ENCODE measurements around the gene TWF2. TPM values are rescaled to one million over a fixed set of nuclear protein-coding genes. Genes with fewer than 3 reads are reported as not detected.

Gene TWF2
- total and polyA plus RNA-seq, 2 of the 13 experiments (the other 11 are each of a cell fraction or from before 2014, with no cell fraction given), result 45.5 to 108 TPM

GRCh38 chr3:52185837-52186236, 53.1 kb downstream of the TWF2 start:
- TF ChIP-seq ZHX2 (IDR thresholded peaks at IDR 0.05; ENCODE audit: low read depth) (no peak), ZHX2 (CRISPR knock-in tag; IDR thresholded peaks at IDR 0.05; ENCODE audit: borderline replicate concordance) (no peak), ZNF883 (CRISPR knock-in tag; IDR thresholded peaks at IDR 0.05; ENCODE audit: not compliant biosample characterization) (no peak), GTF3A (CRISPR knock-in tag; conservative IDR thresholded peaks at IDR 0.05) (no peak), MAX (IDR thresholded peaks at IDR 0.05) (no peak), ZKSCAN1 (IDR thresholded peaks at IDR 0.05; ENCODE audit: low read length) (no peak), HOXA7 (CRISPR knock-in tag; IDR thresholded peaks at IDR 0.05) (no peak)
- ChIA-PET POLR2A (interaction anchor here (0.6 to 1.6 kb wide), 5 partner anchors 9 to 686 kb away, joined by 3 to 4 read pairs (median 3); partner anchors contain the start of gene DCAF1), CTCF (ENCODE audit: low intra/inter-chr PET ratio, low total read pairs) (no interaction called here)
- intact Hi-C loops (cut with micrococcal nuclease; ENCODE audit: unreplicated experiment) (no loop called here), in situ Hi-C loops (cut with HindIII; ENCODE audit: extremely low pct_ligation_motif_present, low pct_unique_long_range_greater_than_20kb) (no loop called here)
- BruUV-seq (replicated peaks), result no TSS peak
- H3K4me2 ChIP-seq (ENCODE audit: low read depth, low read length), result no peak overlapping the region
- H3K4me1 ChIP-seq (ENCODE audit: insufficient read depth, low read length), result peaks cover 92% of the 10 kb centered on the region
- DNase-seq (ENCODE audit: low spot score), result no peak
- no peaks in the 10 kb centered on the region for H3K9me3 ChIP-seq (ENCODE audit: low read length)
- no peak overlapping the region for H2AFZ ChIP-seq (ENCODE audit: low read length)
- FAIRE-seq, result no peak
- H3K36me3 ChIP-seq (replicated peaks in 1 of 2; ENCODE audit: control insufficient read depth in 1 of 2, insufficient read depth in 2 of 2, low read length in 2 of 2), result no peaks in the 10 kb centered on the region
- no peak overlapping the region for H3K27ac ChIP-seq (ENCODE audit: extremely low read length, insufficient read depth, low read length)
- 61% methylated on average over 2 of the region's 3 CpGs for WGBS (ENCODE audit: low lambda C conversion rate)
- H3K9ac ChIP-seq (ENCODE audit: insufficient read depth, low read depth, low read length), result no peak overlapping the region
- no peak for ATAC-seq
- H4K20me1 ChIP-seq (ENCODE audit: insufficient read depth, low read length), result no peaks in the 10 kb centered on the region
- no peaks in the 10 kb centered on the region for H3K27me3 ChIP-seq (ENCODE audit: control insufficient read depth in 1 of 2, insufficient read depth in 2 of 2, low read length in 2 of 2)
- no peak overlapping the region for H3K4me3 ChIP-seq (replicated peaks in 1 of 3; ENCODE audit: insufficient read depth in 1 of 3, low read depth in 2 of 3, low read length in 3 of 3)
- no peaks in the 10 kb centered on the region for H3K79me2 ChIP-seq (ENCODE audit: insufficient read depth, low read length)
